Pancreas (tissue), 10 donors: Measurements from ENCODE around the gene CHCT1. TPM values are rescaled to one million over a fixed set of nuclear protein-coding genes. Genes with fewer than 3 reads are reported as not detected.

ENCODE experiments used
- ATAC-seq, 4 donors: fragments of 200-7000 bp; cut with Tn5 transposase; one replicate each; pipeline versions ENCODE4 v1.8.0 to v1.9.1; 2020; ENCODE audit warnings: mild to moderate bottlenecking in 4 of 4, moderate library complexity in 4 of 4
- DNase-seq, 6 donors: peaks; one replicate each; pipeline ENCODE4 v3.0.0-alpha.2; 2020
- FAIRE-seq: peaks from 2 replicates; lab custom pipeline; 2012; peaks lifted over from hg19 to GRCh38; lab: Jason Lieb, UNC
- H3K27ac ChIP-seq, 4 donors: fragments of 200-600 bp; sonication (generic); 1 replicate in 3 of 4; 2 replicates in 1 of 4; pipeline versions ENCODE4 v1.5.0 to v1.8.0; 2020
- H3K27me3 ChIP-seq, 4 donors: fragments of 200-600 bp; one replicate each; pipeline ENCODE4 v1.8.0; 2021
- H3K36me3 ChIP-seq, 3 donors: fragments of 200-600 bp; sonication (generic) in 1 of 3; one replicate each; pipeline versions ENCODE4 v1.5.0 to v1.8.0; 2020 to 2021
- H3K4me1 ChIP-seq, 3 donors: fragments of 200-600 bp; one replicate each; pipeline ENCODE4 v1.8.0; 2021
- H3K4me3 ChIP-seq, 4 donors: fragments of 200-600 bp; sonication (generic) in 2 of 4; one replicate each; pipeline versions ENCODE4 v1.5.0 to v1.8.0; 2020 to 2021
- H3K9me3 ChIP-seq, 4 donors: fragments of 200-600 bp; one replicate each; pipeline ENCODE4 v1.8.0; 2021
- WGBS, 2 donors: extraction: QIAGEN DNeasy Blood & Tissue Kit; methylation state at CpG; one replicate each; pipeline ENCODE4 v1.1.7; 2013; 5-methylcytosine and 5-hydroxymethylcytosine counted together
- intact Hi-C, 3 donors: fragments of 100-400 bp; cut with DNase I; formaldehyde crosslinking; loops; one replicate each; pipeline versions ENCODE4 v1.11.1 to v1.14.2; 2022
- polyA plus RNA-seq, 2 donors: library from polyadenylated mRNA; stranded (reverse); fragments of 200-250 nt; gene quantifications; one replicate each; pipeline ENCODE4 v1.2.3, GENCODE V29; 2013
- total RNA-seq, 6 donors: library from RNA; stranded (reverse); fragmentation: NEBNext Ultra II Directional in 4 of 6; extraction: Animal tissue kit (Norgen Biotek cat#: 25700) in 4 of 6; gene quantifications; one replicate each; pipeline versions ENCODE4 v1.2.1 to v1.2.4, GENCODE V29; 2021 to 2023
- TF ChIP-seq, protein P1 (sequence below), 4 donors: fragments of 200-600 bp; sonication (generic) in 3 of 4; IDR thresholded peaks; one replicate each; pipeline versions ENCODE4 v1.5.0 to v1.8.0; 2021; ENCODE audit warnings: antibody characterized with exemption in 4 of 4
- donor health status: healthy with polysubstance abuse.
- donor health status: DM: no; HTN: no; CAD: no; lungs with moderate emphysema.
- donor health status: DM: no; HTN: no; CAD: no.
- donor health status: control.
- donor health status: control.
- donor health status: Bipolar disorder and iron deficiency.
- donor health status: DM: yes; HTN: yes; CAD: no.
- donor health status: DM: no; HTN: no; CAD: no.
- donor health status: DM: no; HTN: no; CAD: no.
- donor health status: DM: yes; HTN: yes; CAD: no.

CHCT1 gene
- total and polyA plus RNA-seq, 8 donors: 0.14 TPM; not detected in 7

DNA sequence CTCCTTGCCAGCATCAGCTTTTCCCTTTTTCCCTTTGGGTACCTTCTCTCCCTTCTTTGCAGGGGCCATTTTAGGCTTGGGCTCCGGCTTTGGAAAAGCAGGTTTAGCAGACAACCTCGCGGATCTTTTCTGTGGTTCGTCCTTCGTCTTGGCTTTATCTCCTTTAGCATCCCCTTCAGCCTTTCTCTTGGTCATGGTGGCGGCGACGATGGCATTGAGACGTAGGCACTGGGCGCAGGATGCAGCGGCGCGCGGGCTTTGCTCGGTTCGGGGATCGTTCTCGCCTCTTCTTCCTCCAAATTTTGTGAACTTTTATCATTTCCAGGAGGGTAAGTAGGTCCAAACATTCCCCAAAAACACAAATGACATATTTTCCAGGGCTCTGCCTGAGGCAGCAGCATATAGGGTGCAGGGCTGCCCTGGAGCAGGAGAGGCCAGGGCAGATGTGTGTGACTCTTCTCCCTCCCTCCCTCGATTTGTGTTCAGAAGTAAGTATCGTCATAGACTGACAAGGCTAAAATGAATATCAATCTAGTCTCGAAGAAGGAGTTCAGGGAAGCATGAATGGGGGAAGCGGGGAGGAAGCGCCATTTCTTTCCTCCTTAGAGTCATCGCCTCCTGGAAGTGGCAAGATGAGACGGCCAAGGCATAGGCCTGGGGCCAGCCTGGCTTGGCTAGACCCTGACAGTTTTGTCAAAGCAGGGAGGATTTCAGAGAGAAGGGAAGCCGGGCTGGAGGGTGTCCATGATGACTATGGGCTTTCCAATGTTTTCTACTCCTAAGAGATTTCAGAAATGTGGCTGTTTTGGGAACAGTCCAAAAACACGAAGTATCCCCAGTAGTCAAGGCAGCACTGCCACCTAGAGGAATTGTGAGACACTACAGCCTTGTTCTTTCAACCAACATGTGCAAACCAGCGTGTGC lies 13.2 kb downstream of the CHCT1 start:
- FAIRE-seq: peak; percentile 73
- Histone ChIP-seq H3K4me3 (no peak overlapping the region), H3K4me1 (no peaks in the 10 kb centered on the region), H3K27me3 (no peaks in the 10 kb centered on the region), H3K36me3 (no peaks in the 10 kb centered on the region), H3K27ac (no peak overlapping the region), H3K9me3 (no peaks in the 10 kb centered on the region)
- peak in 4 of 6 donors; percentile 39 to 81 (median 60) for DNase-seq
- WGBS, 2 donors: 63 to 64% methylated on average over 28 of the region's 28 CpGs
- intact Hi-C loops: loop anchor here in 1 of 3 donors (10.0 kb wide), 1 partner anchor 341 kb away; no protein-coding TSS in a partner anchor
- TF ChIP-seq, protein P1, sequence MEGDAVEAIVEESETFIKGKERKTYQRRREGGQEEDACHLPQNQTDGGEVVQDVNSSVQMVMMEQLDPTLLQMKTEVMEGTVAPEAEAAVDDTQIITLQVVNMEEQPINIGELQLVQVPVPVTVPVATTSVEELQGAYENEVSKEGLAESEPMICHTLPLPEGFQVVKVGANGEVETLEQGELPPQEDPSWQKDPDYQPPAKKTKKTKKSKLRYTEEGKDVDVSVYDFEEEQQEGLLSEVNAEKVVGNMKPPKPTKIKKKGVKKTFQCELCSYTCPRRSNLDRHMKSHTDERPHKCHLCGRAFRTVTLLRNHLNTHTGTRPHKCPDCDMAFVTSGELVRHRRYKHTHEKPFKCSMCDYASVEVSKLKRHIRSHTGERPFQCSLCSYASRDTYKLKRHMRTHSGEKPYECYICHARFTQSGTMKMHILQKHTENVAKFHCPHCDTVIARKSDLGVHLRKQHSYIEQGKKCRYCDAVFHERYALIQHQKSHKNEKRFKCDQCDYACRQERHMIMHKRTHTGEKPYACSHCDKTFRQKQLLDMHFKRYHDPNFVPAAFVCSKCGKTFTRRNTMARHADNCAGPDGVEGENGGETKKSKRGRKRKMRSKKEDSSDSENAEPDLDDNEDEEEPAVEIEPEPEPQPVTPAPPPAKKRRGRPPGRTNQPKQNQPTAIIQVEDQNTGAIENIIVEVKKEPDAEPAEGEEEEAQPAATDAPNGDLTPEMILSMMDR (IDR thresholded peaks at IDR 0.05): peak; percentile 81 to 92 (median 84)
- ATAC-seq: peak; percentile 86 to 99 (median 96)

DNA sequence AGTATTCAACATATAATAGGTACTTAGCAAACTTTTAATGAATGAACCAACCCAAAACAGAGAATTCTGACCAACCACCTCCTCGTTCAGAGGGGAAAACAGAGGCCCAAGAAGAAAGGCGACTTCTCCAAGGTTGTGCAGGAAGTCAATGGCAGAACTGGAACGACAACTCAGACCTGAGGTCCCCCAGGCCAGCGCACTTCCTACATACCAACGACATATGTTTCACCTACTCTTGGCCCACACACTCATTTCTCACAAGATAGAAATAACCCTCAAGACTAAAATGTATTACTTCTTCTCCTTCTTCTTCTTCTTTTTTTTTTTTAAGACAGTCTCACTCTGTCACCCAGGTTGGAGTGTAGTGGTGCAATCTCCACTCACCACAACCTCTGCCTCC lies 14.4 kb downstream of the CHCT1 start:
- FAIRE-seq (no peak), ATAC-seq (no peak), DNase-seq (no peak)
- H3K4me1 ChIP-seq: no peaks in the 10 kb centered on the region
- no peaks in the 10 kb centered on the region for H3K36me3 ChIP-seq
- H3K27me3 ChIP-seq: no peaks in the 10 kb centered on the region
- intact Hi-C loops: loop anchor here in 1 of 3 donors (10.0 kb wide), 1 partner anchor 342 kb away; no protein-coding TSS in a partner anchor
- no peak overlapping the region for H3K27ac ChIP-seq
- 49 to 51% methylated on average over 5 of the region's 5 CpGs for WGBS, 2 donors
- H3K4me3 ChIP-seq: no peak overlapping the region
- TF ChIP-seq, protein P1 (IDR thresholded peaks at IDR 0.05): no peak
- H3K9me3 ChIP-seq: no peaks in the 10 kb centered on the region

DNA sequence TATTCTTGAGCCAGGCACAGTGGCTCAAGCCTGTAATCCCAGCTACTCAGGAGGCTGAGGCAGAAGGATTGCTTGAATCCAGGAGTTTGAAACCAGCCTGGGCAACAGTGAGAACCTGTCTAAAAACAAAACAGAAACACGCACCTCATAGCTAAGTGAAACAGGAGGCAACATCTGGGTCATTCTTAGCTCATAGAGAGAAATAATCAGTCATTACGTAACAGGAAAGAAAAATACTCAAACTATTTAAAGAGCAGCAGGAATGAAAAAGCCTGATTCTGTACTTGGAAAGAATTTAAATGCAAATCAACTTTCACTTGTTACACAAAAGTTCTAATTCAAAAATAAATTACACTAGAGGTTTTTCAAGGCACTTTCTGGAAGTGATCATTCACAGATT lies 17.2 kb downstream of the CHCT1 start:
- Histone ChIP-seq H3K36me3 (no peaks in the 10 kb centered on the region), H3K4me1 (no peaks in the 10 kb centered on the region), H3K27me3 (no peaks in the 10 kb centered on the region), H3K4me3 (no peak overlapping the region), H3K27ac (no peak overlapping the region), H3K9me3 (no peaks in the 10 kb centered on the region)
- WGBS, 2 donors: 10 to 19% methylated on average over 2 of the region's 2 CpGs
- ATAC-seq (no peak), DNase-seq (no peak), FAIRE-seq (no peak)
- TF ChIP-seq, protein P1 (IDR thresholded peaks at IDR 0.05): no peak
- intact Hi-C loops: loop anchor here in 1 of 3 donors (10.0 kb wide), 1 partner anchor 345 kb away; no protein-coding TSS in a partner anchor

DNA sequence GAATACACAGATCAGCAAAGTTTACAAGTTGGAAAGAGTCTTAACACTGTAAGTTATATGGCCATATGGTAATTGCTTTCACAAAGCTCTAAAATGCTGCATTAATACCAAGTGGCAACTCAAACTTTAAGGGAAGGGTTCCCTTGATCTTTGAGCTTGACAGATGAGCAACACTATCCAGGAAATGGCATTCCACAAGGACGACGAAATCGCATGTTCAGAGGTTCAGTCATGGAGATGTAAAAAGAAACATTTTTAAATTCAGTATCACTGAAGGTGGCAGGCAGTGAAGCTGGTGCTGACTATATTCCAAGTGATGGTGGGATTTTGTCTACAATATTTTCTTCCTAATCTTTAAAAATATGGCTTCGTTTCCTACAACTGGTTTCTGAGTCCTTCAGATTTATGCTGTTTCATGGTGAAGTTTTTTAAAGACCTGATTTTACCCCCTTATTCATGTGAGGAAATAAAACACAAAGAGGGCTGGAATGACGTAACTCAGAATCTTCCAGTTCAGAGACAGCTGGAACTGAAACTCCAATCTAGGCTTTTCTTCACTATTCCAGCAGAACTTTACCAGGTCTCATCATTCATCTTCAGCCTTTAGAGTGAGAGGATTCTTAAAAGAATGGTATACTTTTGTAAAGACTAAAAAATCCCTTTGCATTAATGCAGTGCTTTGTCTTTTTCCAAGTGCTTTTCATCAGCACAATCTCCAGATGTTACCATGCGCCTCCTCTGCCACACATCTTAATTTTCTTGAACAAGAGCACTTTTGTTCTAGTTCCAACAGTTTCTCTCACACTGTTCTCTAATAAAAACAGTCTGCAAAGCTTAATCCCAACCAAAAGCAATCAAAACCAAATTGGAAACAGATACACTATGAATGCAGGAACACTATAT lies 20.2 kb downstream of the CHCT1 start:
- Histone ChIP-seq H3K9me3 (no peaks in the 10 kb centered on the region), H3K36me3 (peaks cover 0 to 8% (median 0%) of the 10 kb centered on the region in 3 donors), H3K4me3 (no peak overlapping the region), H3K27me3 (no peaks in the 10 kb centered on the region), H3K27ac (no peak overlapping the region), H3K4me1 (no peaks in the 10 kb centered on the region)
- TF ChIP-seq, protein P1 (IDR thresholded peaks at IDR 0.05): no peak
- WGBS, 2 donors: 70 to 79% methylated on average over 6 of the region's 6 CpGs
- DNase-seq (no peak), ATAC-seq (no peak), FAIRE-seq (no peak)
- intact Hi-C loops: no loop called here
